ENCODE measurements around the gene SHB.
"Not testable (repeated sequence)": the region's sequence is repeated elsewhere in the genome, so short reads cannot be mapped to it uniquely, and the experiment has no call there.

SHB gene

GRCh38 chr9:37918665-37919170, 150.3 kb downstream of the SHB start:
- DNase-seq (ENCODE audit: low read depth, low spot score) = no peak

- no peak for DNase-seq (ENCODE audit: low read depth, low spot score)
These were observed 151.0 kb downstream of the SHB start for GRCh38 chr9:37917801-37918664.

GRCh38 chr9:37917313-37917731, 151.7 kb downstream of the SHB start:
- DNase-seq (ENCODE audit: low read depth, low spot score) = no peak

GRCh38 chr9:37916471-37917312, 152.3 kb downstream of the SHB start:
- DNase-seq (ENCODE audit: low read depth, low spot score) = no peak

- no peak for DNase-seq (ENCODE audit: low read depth, low spot score)
These were observed 153.0 kb downstream of the SHB start for GRCh38 chr9:37915911-37916470.

GRCh38 chr9:37914701-37915358, 154.2 kb downstream of the SHB start:
- no peak for DNase-seq (ENCODE audit: low read depth, low spot score)

- DNase-seq (ENCODE audit: low read depth, low spot score) = no peak
These were observed 154.9 kb downstream of the SHB start for GRCh38 chr9:37914154-37914551.

GRCh38 chr9:37913480-37914153, 155.4 kb downstream of the SHB start:
- peak; percentile 60 for DNase-seq (ENCODE audit: low read depth, low spot score)

GRCh38 chr9:37911271-37911681, 157.8 kb downstream of the SHB start:
- peak; percentile 86 for DNase-seq (ENCODE audit: low read depth, low spot score)

GRCh38 chr9:37910271-37910670, 158.8 kb downstream of the SHB start:
- DNase-seq (ENCODE audit: low read depth, low spot score) = no peak

GRCh38 chr9:37909836-37910235, 159.2 kb downstream of the SHB start:
- DNase-seq (ENCODE audit: low read depth, low spot score) = not testable (repeated sequence)

- no peak for DNase-seq (ENCODE audit: low read depth, low spot score)
These were observed 159.7 kb downstream of the SHB start for GRCh38 chr9:37909326-37909725.

- DNase-seq (ENCODE audit: low read depth, low spot score) = no peak
These were observed 160.3 kb downstream of the SHB start for GRCh38 chr9:37908698-37909186.

- no peak for DNase-seq (ENCODE audit: low read depth, low spot score)
These were observed 160.7 kb downstream of the SHB start for GRCh38 chr9:37908283-37908682.

- no peak for DNase-seq (ENCODE audit: low read depth, low spot score)
These were observed 162.5 kb downstream of the SHB start for GRCh38 chr9:37906312-37907239.

- DNase-seq (ENCODE audit: low read depth, low spot score) = no peak
These were observed 163.3 kb downstream of the SHB start for GRCh38 chr9:37905776-37906175.

GRCh38 chr9:37905131-37905505, 163.9 kb downstream of the SHB start:
- no peak for DNase-seq (ENCODE audit: low read depth, low spot score)

GRCh38 chr9:37904445-37905130, 164.4 kb downstream of the SHB start:
- no peak for DNase-seq (ENCODE audit: low read depth, low spot score)
